Measurements from ENCODE around the gene PPP1R12B. TPM values are rescaled to one million over a fixed set of nuclear protein-coding genes. Genes with fewer than 3 reads are reported as not detected.
"Not testable (repeated sequence)": the region's sequence is repeated elsewhere in the genome, so short reads cannot be mapped to it uniquely, and the experiment has no call there.

The PPP1R12B gene
- total and polyA plus RNA-seq, 12 donors, result 16.5 to 969 (median 604) TPM

DNA sequence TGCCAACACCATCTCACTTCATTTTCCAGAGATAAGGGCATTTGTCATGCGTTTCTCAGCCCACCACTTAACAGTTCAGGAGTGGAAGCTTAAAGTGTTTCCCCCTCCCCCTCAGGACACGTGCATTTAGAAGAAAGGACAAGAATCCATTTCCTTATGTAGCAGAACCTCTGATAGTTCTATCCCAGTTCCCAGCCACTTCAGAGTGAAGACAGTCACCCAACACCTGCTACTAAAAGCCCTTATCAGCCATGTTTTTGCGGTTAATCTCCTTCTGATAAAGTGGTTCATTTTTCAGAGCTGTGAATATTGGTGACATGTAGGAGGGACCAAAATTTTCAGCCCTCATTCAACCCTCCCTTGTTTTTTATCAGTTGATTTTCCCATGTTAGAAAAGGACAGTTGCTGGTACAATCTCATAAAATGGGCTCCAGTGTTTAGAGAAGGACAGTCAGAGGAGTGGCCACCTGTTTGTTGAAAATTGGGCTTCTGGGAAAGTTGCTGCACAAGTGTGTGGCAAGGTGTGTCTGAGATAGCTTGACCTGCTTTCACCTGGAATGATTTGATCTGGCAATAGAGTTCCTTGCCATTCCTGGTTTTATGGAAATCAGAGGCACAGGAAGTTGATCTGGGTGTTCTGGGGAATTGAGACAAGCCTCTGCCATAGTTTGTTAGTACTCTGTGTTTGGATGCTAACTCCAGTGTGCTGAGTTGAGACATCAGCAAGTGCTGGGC is 114.0 kb downstream of the PPP1R12B start:
- Histone ChIP-seq H3K9me3 (no peaks in the 10 kb centered on the region), H3K4me1 (peaks cover 0 to 57% (median 26%) of the 10 kb centered on the region in 9 donors), H3K36me3 (no peaks in the 10 kb centered on the region), H3K27ac (peak overlapping the region; percentile 52 to 89 (median 82)), H3K4me3 (peak overlapping the region; percentile 1 to 52 (median 41)), H3K27me3 (peaks cover 0 to 25% (median 0%) of the 10 kb centered on the region in 7 donors)
- TF ChIP-seq, protein P1, sequence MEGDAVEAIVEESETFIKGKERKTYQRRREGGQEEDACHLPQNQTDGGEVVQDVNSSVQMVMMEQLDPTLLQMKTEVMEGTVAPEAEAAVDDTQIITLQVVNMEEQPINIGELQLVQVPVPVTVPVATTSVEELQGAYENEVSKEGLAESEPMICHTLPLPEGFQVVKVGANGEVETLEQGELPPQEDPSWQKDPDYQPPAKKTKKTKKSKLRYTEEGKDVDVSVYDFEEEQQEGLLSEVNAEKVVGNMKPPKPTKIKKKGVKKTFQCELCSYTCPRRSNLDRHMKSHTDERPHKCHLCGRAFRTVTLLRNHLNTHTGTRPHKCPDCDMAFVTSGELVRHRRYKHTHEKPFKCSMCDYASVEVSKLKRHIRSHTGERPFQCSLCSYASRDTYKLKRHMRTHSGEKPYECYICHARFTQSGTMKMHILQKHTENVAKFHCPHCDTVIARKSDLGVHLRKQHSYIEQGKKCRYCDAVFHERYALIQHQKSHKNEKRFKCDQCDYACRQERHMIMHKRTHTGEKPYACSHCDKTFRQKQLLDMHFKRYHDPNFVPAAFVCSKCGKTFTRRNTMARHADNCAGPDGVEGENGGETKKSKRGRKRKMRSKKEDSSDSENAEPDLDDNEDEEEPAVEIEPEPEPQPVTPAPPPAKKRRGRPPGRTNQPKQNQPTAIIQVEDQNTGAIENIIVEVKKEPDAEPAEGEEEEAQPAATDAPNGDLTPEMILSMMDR (IDR thresholded peaks at IDR 0.05), result no peak
- WGBS, 2 donors, result 41 to 51% methylated on average over 3 of the region's 3 CpGs
- intact Hi-C loops (cut with DNase I), result loop anchor here in 9 of 10 donors (2.0 to 10.0 kb wide), 7 partner anchors 114 to 262 kb away; partner anchors contain the start of genes SYT2 (in 6 of the 9), PPP1R12B (in 5 of the 9) and UBE2T (in 5 of the 9)
- ATAC-seq (peak; percentile 25 to 83 (median 56)), DNase-seq (peak in 1 of 2 donors; percentile 57)

DNA sequence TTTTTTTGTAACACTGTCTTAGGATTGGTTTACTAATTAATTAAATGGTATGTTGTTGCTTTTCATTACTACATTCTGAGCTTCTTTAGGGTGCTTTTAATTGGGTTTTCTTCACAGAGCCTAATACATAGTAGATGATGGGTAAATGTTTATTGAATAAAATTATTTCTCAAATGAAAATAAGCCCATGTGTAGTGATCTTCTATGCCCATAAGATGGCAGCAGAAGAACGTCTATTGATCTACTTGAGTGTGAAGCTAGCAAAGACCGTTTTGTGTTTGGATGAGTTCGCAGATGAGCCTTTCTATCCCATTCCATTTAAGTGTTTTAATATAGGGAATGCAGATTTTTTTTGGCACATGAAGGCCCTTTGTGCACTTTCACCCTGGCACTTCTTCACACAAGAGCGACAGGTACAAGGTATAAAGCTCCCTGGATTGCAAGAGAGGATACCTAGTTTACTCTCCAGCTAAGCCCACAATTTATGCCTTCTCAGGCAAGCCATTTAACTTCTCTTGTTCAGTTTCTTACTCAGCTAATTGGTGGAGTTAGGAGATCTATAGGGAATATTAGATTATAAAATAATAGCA is 115.7 kb downstream of the PPP1R12B start:
- not testable (repeated sequence) for DNase-seq, H3K36me3 ChIP-seq, H3K9me3 ChIP-seq
- H3K27ac ChIP-seq, result peak overlapping the region in 7 of 10 donors; percentile 52 to 89 (median 84)
- WGBS, 2 donors, result 24 to 27% methylated on average over 4 of the region's 4 CpGs
- intact Hi-C loops (cut with DNase I), result loop anchor here in 9 of 10 donors (5.0 to 10.0 kb wide), 6 partner anchors 119 to 261 kb away; partner anchors contain the start of genes SYT2 (in 6 of the 9), UBE2T (in 5 of the 9) and PPP1R12B (in 4 of the 9)
- H3K4me1 ChIP-seq, result peaks cover 0 to 54% (median 18%) of the 10 kb centered on the region in 9 donors
- H3K4me3 ChIP-seq, result peak overlapping the region; percentile 15 to 52 (median 41)
- ATAC-seq, result peak in 4 of 8 donors; percentile 41 to 61 (median 54)
- TF ChIP-seq, protein P1 (IDR thresholded peaks at IDR 0.05), result peak; percentile 36 to 70 (median 58)
- peaks cover 0 to 26% (median 0%) of the 10 kb centered on the region in 7 donors for H3K27me3 ChIP-seq

DNA sequence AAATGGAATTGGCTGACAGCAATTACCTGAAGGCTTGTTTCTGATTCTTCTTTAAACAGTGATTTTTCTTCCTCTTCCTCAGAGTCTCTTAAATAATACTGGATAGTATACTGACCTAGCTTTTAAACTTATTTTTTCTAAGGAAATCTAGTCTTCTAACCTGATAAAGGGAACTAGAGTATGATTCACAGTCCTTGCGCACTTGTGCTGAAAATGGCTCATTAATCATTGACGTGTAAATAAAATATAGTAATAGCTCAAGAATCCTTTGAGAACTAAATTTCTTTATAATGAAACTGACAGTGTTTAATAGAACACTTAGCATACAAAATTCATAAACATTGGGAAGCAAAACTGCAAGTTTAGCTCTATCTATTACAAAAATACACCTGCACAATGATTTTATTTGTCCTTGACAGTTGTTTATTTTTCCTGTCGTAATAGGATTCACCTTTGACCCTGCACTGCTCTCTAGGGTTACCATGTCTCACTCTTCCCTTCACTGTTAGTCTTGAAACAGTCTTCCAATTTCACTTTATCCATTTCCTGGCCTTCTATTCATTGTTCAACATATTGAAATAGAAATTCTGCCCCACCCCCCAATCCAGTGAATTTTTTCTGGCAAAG is 117.3 kb downstream of the PPP1R12B start:
- H3K4me3 ChIP-seq, result peak overlapping the region; percentile 2 to 52 (median 41)
- not testable (repeated sequence) for DNase-seq, H3K9me3 ChIP-seq, ATAC-seq, H3K36me3 ChIP-seq
- peak overlapping the region in 8 of 10 donors; percentile 27 to 88 (median 77) for H3K27ac ChIP-seq
- intact Hi-C loops (cut with DNase I), result loop anchor here in 9 of 10 donors (10.0 kb wide), 5 partner anchors 121 to 259 kb away; partner anchors contain the start of genes SYT2 (in 6 of the 9), PPP1R12B (in 4 of the 9) and UBE2T (in 4 of the 9)
- H3K4me1 ChIP-seq, result peaks cover 0 to 39% (median 12%) of the 10 kb centered on the region in 9 donors
- peaks cover 0 to 42% (median 0%) of the 10 kb centered on the region in 7 donors for H3K27me3 ChIP-seq
- WGBS, 2 donors, result 43 to 47% methylated on average over 3 of the region's 3 CpGs

DNA sequence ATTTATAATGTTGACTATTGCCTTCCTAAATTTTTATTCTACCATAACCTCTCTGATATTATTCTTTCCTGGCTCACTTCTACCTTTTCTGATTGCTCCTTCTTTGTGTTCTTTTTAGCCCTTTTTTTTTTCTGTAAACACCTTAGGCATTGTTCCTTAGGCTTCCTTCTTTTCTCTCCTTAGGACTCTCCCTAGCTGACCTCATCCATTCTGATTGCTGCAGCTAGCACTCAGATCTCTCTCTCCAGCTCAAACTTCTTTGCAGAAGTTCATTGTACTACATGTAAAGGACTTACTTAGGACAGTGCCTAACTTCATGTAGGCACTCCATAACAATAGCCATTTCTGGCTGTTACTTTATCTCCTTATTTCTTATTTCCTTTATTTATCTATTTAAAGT is 117.8 kb downstream of the PPP1R12B start:
- Histone ChIP-seq H3K27me3 (peaks cover 0 to 47% (median 0%) of the 10 kb centered on the region in 7 donors), H3K4me1 (peaks cover 0 to 33% (median 12%) of the 10 kb centered on the region in 9 donors), H3K27ac (peak overlapping the region in 5 of 10 donors; percentile 73 to 88 (median 84)), H3K4me3 (peak overlapping the region in 8 of 10 donors; percentile 7 to 52 (median 41))
- not testable (repeated sequence) for ATAC-seq, H3K9me3 ChIP-seq, H3K36me3 ChIP-seq, DNase-seq
- intact Hi-C loops (cut with DNase I), result loop anchor here in 9 of 10 donors (10.0 kb wide), 5 partner anchors 122 to 258 kb away; partner anchors contain the start of genes SYT2 (in 6 of the 9), PPP1R12B (in 4 of the 9) and UBE2T (in 4 of the 9)

DNA sequence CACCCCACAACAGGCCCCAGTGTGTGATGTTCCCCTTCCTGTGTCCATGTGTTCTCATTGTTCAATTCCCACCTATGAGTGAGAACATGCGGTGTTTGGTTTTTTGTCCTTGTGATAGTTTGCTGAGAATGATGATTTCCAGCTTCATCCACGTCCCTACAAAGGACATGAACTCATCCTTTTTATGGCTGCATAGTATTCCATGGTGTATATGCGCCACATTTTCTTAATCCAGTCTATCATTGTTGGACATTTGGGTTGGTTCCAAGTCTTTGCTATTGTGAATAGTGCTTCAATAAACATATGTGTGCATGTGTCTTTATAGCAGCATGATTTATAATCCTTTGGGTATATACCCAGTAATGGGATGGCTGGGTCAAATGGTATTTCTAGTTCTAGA is 118.9 kb downstream of the PPP1R12B start:
- WGBS, 2 donors, result 72 to 78% methylated on average over 2 of the region's 3 CpGs
- ATAC-seq, H3K9me3 ChIP-seq, DNase-seq, H3K27ac ChIP-seq, H3K36me3 ChIP-seq, H3K4me3 ChIP-seq: not testable (repeated sequence)
- peaks cover 0 to 26% (median 12%) of the 10 kb centered on the region in 9 donors for H3K4me1 ChIP-seq
- intact Hi-C loops (cut with DNase I), result loop anchor here in 9 of 10 donors (10.0 kb wide), 5 partner anchors 123 to 257 kb away; partner anchors contain the start of genes SYT2 (in 6 of the 9), PPP1R12B (in 4 of the 9) and UBE2T (in 4 of the 9)
- H3K27me3 ChIP-seq, result peaks cover 0 to 53% (median 0%) of the 10 kb centered on the region in 7 donors

DNA sequence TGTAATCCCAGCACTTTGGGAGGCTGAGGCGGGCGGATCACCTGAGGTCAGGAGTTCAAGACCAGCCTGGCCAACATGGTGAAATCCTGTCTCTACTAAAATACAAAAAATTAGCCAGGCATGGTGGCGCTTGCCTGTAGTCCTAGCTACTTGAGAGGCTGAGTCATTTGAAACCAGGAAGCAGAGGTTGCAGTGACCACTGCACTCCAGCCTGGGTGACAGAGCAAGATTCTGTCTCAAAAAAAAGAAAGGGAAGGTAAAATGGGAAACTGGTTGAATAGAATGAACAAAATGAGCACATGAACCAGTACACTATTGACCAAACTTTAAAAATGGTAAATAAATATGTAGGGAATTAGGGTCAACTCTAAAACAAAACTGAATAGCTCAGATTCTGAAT is 120.2 kb downstream of the PPP1R12B start:
- intact Hi-C loops (cut with DNase I), result loop anchor here in 9 of 10 donors (10.0 kb wide), 5 partner anchors 124 to 256 kb away; partner anchors contain the start of genes SYT2 (in 6 of the 9), PPP1R12B (in 4 of the 9) and UBE2T (in 4 of the 9)
- peaks cover 0 to 31% (median 12%) of the 10 kb centered on the region in 9 donors for H3K4me1 ChIP-seq

DNA sequence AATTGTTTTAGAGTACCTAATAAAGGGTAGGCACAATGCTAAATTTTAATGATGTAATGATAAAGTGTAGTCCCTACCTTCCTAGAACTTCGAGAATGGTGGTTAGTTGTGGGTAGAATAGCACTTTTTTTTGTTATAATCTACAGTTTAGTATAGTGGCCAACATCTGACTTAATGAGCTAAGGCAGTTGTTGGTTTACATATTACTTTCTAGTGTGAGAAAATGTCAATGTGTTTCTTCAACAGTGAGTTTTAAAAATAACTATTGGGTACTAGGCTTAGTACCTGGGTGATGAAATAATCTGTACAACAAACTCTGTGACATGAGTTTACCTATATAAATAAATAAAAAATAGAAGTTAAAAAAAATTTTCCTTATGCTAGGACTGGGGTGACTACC is 120.6 kb downstream of the PPP1R12B start:
- peak overlapping the region in 6 of 10 donors; percentile 0 to 61 (median 29) for H3K27ac ChIP-seq
- ATAC-seq, DNase-seq, H3K9me3 ChIP-seq: not testable (repeated sequence)
- WGBS, 2 donors, result 48 to 75% methylated on average over 1 of the region's 1 CpG
- peaks cover 0 to 12% (median 0%) of the 10 kb centered on the region in 9 donors for H3K36me3 ChIP-seq
- intact Hi-C loops (cut with DNase I), result loop anchor here in 9 of 10 donors (10.0 kb wide), 5 partner anchors 124 to 256 kb away; partner anchors contain the start of genes SYT2 (in 6 of the 9), PPP1R12B (in 4 of the 9) and UBE2T (in 4 of the 9)
- H3K27me3 ChIP-seq, result peaks cover 0 to 70% (median 0%) of the 10 kb centered on the region in 7 donors
- H3K4me3 ChIP-seq, result peak overlapping the region in 2 of 10 donors; percentile 12 to 16
- H3K4me1 ChIP-seq, result peaks cover 0 to 34% (median 12%) of the 10 kb centered on the region in 9 donors

More for the DNA sequence above, 120.2 kb downstream of the PPP1R12B start:
- peak overlapping the region in 5 of 10 donors; percentile 0 to 61 (median 36) for H3K27ac ChIP-seq
- H3K4me3 ChIP-seq, H3K9me3 ChIP-seq, DNase-seq, H3K36me3 ChIP-seq: not testable (repeated sequence)
- peaks cover 0 to 67% (median 0%) of the 10 kb centered on the region in 7 donors for H3K27me3 ChIP-seq
- WGBS, 2 donors, result 58 to 65% methylated on average over 3 of the region's 3 CpGs
- ATAC-seq, result peak in 1 of 8 donors; percentile 47
